ENCODE results near the gene R3HDM4. TPM values are rescaled to one million over a fixed set of nuclear protein-coding genes. Genes with fewer than 3 reads are reported as not detected.

R3HDM4 gene
- polyA plus RNA-seq, 5 donors, result 27.5 to 61.8 (median 37.1) TPM

GRCh38 chr19:932648-933552 lies 19.9 kb upstream of the R3HDM4 start:
- DNase-seq, result peak; percentile 85 to 86

DNA sequence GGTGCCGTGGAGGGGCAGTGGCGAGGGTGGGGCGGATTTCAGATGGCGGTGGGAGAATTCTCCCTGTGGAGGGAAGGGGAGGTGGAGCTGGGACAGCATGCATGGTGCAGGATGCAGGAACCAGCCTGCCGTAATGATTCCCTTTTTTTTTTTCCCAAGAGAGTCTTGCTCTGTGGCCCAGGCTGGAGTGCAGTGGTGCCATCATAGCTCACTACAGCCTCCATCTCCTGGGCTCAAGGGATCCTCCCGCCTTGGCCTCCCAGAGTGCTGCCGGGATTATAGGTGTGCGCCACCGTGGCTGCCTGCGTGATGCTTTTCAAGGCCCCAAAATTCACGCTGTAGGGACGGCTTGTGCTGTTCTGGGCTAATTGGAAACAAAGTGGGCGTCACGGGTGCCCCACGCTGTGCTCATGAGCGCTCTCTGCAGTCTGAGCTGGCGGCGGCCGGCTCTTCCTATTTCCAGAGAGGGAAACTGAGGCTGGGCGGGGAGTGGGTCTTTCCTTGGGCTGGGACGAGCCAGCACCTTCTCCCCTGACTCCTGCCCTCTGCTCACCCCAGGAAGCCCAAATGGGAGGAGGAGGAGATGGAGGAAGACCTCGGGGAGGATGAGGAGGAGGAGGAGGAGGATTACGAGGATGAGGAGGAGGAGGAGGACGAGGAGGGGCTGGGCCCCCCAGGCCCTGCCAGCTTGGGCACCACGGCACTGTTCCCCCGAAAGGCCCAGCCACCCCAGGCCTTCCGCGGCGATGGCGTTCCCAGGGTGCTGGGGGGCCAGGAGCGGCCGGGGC lies 19.0 kb upstream of the R3HDM4 start:
- DNase-seq, result no peak

- no peak for DNase-seq
These were observed 16.9 kb upstream of the R3HDM4 start for GRCh38 chr19:929891-930258.

- DNase-seq, result no peak
These were observed 16.3 kb upstream of the R3HDM4 start for GRCh38 chr19:929203-929890.

DNA sequence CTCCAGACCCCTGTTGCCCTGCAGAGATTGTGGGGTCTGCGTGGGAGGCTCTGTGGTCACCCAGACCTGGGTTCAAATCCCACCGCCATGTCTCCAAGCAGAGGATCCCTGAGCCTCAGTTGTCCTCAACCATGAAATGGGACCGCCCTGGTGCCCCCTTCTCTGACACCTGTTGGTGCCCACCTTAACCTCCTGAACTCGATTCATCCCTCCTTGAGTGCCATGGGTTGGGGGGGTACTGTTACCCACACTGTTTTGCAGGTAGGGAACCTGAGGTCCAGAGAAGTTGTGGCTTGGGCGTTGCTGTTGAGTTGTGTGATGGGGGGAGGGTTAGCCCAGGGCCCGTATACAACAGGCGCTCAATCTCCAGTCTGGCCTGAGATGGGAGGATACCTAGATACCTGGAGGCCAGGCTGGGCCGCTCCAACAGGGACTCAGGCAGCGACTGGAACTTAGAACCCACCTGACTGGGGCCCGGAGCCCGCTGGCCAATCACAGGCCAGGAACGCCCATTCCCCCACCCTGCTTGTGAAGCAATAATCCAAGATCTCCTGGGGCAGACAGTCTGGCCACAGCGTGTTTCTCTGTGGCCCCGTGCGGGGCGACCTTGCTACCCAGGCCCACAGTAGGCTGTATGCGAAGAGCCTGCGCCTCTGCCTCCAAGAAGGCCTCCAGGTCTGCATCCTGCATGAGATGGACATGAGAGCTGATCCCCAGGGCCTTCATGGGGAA lies 15.6 kb upstream of the R3HDM4 start:
- no peak for DNase-seq

GRCh38 chr19:927780-928401 lies 14.9 kb upstream of the R3HDM4 start:
- DNase-seq, result no peak

DNA sequence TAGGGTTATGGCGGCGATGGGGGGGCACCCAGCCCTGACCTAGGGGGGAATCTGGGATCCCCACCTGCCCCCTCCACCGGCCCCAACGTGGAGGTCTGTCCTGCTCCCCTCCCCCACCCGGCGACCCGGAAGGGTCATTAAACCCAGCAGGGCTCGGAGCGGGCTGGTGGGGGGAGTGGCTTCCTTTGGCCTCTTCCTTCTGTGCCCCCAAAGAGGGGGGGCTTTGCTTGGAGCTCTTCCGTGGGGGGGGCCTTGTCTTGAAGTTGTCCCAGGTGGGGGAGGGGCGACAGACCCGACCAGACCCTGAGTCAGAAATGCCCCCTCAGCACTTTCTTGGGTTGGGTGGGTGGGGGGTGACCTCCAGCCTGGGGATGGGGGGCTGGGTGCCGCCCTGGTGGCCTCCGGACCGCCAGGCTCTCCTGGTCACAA lies 14.3 kb upstream of the R3HDM4 start:
- no peak for DNase-seq

DNA sequence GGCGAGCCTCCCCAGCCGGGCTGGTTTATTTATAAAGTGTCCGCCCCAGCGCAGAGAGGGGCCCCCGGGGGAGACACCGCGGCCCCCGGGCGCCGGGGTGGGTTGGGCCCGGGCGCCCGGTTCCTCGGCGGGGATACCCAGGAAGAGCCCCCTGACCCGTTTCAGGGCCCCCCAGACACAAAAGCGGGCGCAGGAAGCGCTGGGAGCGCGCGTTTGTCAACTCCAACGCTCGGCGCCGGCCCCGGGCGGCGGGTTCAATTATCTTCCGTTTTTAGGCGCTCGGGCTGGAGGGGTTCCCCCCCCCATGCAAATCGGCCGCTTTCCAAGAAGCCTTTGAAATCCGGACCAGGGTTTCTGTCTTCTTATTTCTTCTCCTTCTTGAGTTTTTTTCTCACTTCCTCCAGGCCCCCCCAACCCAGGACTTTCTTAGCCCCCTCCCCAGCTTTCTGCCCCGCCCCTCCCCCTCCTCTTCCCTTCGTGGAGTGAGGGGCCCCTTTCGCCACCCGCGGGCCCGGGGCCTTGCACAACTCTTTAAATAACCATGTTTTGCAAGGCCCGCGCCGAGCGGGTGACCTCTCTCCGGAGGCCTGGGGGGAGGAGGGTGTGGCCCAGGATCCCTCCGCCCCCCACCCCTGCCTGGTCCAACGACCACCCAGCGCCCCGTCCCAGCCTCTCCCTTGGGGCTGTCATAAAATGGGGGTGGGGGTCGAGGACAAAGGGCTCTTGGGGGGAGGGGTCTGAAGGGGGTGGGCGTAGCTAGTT lies 13.8 kb upstream of the R3HDM4 start:
- DNase-seq, result peak in 1 of 2 donors; percentile 64

GRCh38 chr19:926323-926588 lies 13.2 kb upstream of the R3HDM4 start:
- no peak for DNase-seq

DNA sequence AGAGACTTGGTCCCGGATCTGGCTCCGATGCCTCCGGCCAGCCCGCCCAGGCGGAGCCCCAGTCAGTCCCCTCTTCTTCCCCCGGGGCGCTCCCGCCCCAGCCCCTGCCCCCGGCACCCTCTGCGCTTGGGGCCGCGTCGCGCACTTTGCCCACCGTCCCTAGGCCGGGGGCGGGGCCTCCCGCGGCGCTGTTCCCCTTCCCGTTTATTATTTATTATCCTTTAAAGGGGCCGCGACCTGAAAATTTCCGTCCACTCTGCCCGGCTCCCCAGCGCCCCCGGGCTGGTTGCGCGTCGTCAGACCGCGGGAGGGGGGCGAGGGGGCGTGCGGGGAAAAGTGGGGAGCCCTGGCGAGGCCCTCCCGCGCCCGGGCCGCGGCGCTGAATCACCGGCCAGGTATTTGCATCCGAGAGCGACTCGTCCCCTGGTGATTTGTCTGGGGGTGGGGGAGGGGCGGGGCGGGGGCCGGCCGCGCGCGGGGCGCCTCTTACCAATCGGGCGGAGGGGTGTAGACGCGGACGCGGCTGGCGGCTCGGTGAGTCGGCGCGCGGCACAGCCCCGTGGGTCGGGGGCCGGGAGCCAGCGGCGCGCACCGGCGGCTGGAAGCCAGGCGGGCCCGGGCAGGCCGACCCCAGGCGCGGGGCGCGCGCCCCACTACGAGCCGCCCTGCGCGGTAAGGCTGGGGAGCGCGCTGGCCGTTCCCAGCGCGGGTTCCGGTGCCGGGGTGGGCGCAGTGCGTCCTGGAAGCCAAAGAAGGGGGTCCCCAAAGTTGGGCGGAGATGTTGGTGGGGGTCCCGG lies 12.7 kb upstream of the R3HDM4 start, which contains the start of gene ARID3A:
Gene ARID3A, plus strand, starts transcription at position 510 of the 797 bp plus-strand sequence. CDS start 3,494 bp downstream, outside the sequence.
- peak; percentile 87 to 92 for DNase-seq

DNA sequence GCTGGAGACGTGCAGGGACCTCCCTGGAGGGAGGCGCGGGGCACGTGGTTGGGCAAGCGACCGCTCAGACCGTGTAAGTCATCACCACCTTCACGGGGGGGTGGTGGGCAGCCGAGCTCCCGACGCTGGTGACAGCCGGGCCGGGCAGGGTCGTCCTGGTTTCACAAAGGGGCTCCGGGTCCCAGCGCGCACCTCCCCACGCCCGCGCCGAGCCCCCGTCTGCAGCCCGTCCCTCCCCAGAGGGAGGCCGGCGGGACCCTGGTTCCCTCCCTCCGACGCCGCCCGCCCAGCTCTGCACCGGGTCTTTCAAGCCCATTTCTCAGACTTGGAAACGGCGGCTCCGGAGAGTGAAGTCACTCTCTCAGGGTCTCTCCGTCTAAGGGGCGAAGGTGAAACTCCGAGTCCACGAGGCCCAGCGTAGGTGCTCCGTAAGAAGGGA lies 12.1 kb upstream of the R3HDM4 start:
- no peak for DNase-seq

DNA sequence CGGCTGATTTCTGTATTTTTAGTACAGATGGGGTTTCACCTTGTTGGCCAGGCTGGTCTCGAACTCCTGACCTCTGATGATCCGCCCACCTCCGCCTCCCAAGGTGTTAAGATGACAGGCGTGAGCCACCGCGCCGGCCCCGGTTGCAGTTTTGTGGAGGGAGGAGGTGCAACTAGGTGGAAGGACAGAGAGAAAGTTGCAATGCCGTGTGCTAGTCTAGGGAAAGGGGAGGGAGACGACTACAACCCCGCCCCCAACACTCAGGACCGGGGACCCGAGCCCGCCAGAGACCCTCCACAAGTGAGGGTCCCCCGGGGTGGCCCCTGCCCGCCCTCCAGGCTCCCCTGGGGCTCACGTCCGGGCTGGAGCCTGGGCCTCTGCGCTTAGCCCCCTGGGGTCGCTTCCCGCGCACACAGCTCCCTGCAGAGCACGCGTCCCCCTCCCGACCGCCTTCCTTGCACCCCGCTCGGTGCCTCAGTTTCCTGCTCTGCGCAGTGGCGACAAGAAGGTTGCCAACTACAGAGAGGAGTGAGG lies 11.6 kb upstream of the R3HDM4 start:
- DNase-seq, result no peak

DNA sequence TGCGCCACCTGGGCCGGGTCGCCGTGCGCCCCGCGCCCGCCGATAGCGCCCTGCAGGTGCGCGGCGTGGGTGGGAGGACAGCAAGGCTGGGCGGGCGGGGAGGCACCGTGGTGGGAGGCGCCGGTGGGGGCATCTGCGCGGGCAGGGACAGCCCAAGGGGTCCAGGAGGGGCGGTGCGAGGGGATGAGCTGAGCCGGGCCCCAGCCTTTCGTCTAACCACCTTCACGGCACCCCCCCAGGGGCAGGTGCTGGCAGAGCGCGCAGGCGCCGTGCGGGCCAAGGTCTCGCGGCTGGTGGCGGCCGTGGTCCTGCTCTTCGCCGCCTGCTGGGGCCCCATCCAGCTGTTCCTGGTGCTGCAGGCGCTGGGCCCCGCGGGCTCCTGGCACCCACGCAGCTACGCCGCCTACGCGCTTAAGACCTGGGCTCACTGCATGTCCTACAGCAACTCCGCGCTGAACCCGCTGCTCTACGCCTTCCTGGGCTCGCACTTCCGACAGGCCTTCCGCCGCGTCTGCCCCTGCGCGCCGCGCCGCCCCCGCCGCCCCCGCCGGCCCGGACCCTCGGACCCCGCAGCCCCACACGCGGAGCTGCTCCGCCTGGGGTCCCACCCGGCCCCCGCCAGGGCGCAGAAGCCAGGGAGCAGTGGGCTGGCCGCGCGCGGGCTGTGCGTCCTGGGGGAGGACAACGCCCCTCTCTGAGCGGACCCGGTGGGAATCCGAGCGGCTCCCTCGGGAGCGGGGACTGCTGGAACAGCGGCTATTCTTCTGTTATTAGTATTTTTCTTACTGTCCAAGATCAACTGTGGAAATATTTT lies 7.2 kb upstream of the R3HDM4 start:
- DNase-seq, result no peak

DNA sequence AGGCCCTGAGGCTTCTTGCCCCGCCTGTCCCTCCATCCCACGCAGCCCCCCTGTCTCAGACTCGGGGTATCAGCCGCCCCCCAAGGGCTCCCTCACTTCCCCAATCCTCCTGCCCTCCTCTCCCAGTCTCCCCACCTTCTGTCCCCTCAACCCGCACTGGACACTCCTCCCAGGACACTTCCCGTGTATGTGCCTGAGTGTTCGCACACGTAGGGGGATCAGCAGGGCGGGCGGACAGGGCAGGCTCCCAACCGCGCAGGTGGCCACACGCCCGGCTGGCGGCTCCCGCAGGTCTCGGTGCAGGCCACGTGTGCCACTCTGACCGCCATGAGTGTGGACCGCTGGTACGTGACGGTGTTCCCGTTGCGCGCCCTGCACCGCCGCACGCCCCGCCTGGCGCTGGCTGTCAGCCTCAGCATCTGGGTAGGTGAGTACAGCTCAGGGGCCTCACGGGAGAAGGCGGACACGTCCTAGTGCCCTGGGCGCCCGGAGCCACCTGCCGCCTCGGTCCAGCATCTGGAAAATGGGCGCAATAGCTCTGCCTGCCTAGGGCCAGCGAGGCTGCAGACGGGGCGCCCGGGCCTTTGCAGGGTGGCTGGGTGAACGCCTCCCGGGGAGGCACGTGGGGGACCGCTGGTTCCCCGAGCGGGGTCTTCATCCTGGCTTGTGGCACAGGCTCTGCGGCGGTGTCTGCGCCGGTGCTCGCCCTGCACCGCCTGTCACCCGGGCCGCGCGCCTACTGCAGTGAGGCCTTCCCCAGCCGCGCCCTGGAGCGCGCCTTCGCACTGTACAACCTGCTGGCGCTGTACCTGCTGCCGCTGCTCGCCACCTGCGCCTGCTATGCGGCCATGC lies 6.4 kb upstream of the R3HDM4 start:
- DNase-seq, result no peak

- no peak for DNase-seq
These were observed 5.6 kb upstream of the R3HDM4 start for GRCh38 chr19:918481-919198.

- DNase-seq, result no peak
These were observed 5.1 kb upstream of the R3HDM4 start for GRCh38 chr19:918152-918437.

All from right lung (tissue), 5 donors.